GM12878 (cell line): ENCODE measurements around the gene CHD5.

ENCODE experiments used
- ELK1 ChIP-seq: IDR thresholded peaks from 2 replicates; pipeline ENCODE4 v1.6.1; 2012; ENCODE audit warnings: low read depth, low read length, improper control_type of control experiment
- HCFC1 ChIP-seq: fragments of 150-350 bp; IDR thresholded peaks from 2 replicates; pipeline ENCODE4 v1.6.1; 2014; ENCODE audit warnings: low read length
- POLR2A ChIP-seq: IDR thresholded peaks from 2 replicates; pipeline ENCODE4 v1.6.1; 2011; ENCODE audit warnings: low read depth, mild to moderate bottlenecking, low read length
- RAD21 ChIP-seq: IDR thresholded peaks from 2 replicates; pipeline ENCODE4 v1.6.1; 2011; ENCODE audit warnings: mild to moderate bottlenecking, low read depth, low read length, moderate library complexity; ENCODE audit not compliant: insufficient read depth
- REST ChIP-seq: IDR thresholded peaks from 2 replicates; pipeline ENCODE4 v1.6.1; 2012; ENCODE audit warnings: mild to moderate bottlenecking, low read depth, low read length
- SMAD1 ChIP-seq: fragments of 450-650 bp; IDR thresholded peaks from 2 replicates; pipeline ENCODE4 v1.6.1; 2018; ENCODE audit warnings: mild to moderate bottlenecking, low read depth; ENCODE audit not compliant: partially characterized antibody
- SMARCA5 ChIP-seq: fragments of 450-650 bp; IDR thresholded peaks from 2 replicates; pipeline ENCODE4 v1.6.1; 2017; ENCODE audit warnings: mild to moderate bottlenecking
- YY1 ChIP-seq: IDR thresholded peaks from 2 replicates; pipeline ENCODE4 v1.6.1; 2011; ENCODE audit warnings: low read depth, mild to moderate bottlenecking, low read length
- ZSCAN29 ChIP-seq: fragments of 450-650 bp; IDR thresholded peaks from 2 replicates; pipeline ENCODE4 v1.6.1; 2017; ENCODE audit warnings: mild to moderate bottlenecking, moderate library complexity
- TF ChIP-seq, protein P1 (sequence below), 3 experiments: IDR thresholded peaks in 2 of 3; conservative IDR thresholded peaks in 1 of 3; 2 replicates each; pipeline ENCODE4 v1.5.1; 2011; ENCODE audit warnings: low read depth in 3 of 3, low read length in 3 of 3, mild to moderate bottlenecking in 3 of 3, control low read depth in 2 of 3, moderate library complexity in 2 of 3, inconsistent platforms in 1 of 3, mixed read lengths in 1 of 3; ENCODE audit not compliant: control insufficient read depth in 2 of 3, insufficient read depth in 1 of 3; ENCODE audit errors: extremely low read depth in 1 of 3
- TF ChIP-seq, protein P2 (sequence below): fragments of 450-650 bp; IDR thresholded peaks from 2 replicates; pipeline ENCODE4 v1.6.1; 2014; ENCODE audit warnings: mild to moderate bottlenecking
- TF ChIP-seq, protein P3 (sequence below): fragments of 450-650 bp; formaldehyde crosslinking; IDR thresholded peaks from 2 replicates; pipeline ENCODE4 v1.5.0; 2022; ENCODE audit warnings: mild to moderate bottlenecking, missing genetic modification characterization

DNA sequence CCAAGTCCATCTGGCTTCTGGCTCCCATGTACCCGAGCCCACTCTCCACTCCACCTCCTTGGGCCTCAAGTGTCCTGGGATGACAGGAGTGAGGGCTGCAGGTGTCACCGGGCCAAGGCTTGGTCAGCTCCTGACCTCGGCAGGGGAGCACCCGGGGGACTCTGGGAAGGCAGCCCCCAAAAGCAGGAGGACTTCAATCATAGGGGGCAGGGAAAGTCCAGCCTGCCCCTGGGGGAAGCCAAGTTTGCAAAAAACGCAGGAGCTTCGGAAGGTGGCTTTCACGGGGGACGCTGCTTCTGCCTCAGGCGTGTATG is 77.6 kb downstream of the CHD5 start:
- TF ChIP-seq POLR2A (no peak), ZSCAN29 (no peak), RAD21 (no peak), HCFC1 (no peak), ELK1 (no peak), SMAD1 (no peak), REST (no peak), SMARCA5 (no peak), YY1 (no peak)
- TF ChIP-seq, protein P1, sequence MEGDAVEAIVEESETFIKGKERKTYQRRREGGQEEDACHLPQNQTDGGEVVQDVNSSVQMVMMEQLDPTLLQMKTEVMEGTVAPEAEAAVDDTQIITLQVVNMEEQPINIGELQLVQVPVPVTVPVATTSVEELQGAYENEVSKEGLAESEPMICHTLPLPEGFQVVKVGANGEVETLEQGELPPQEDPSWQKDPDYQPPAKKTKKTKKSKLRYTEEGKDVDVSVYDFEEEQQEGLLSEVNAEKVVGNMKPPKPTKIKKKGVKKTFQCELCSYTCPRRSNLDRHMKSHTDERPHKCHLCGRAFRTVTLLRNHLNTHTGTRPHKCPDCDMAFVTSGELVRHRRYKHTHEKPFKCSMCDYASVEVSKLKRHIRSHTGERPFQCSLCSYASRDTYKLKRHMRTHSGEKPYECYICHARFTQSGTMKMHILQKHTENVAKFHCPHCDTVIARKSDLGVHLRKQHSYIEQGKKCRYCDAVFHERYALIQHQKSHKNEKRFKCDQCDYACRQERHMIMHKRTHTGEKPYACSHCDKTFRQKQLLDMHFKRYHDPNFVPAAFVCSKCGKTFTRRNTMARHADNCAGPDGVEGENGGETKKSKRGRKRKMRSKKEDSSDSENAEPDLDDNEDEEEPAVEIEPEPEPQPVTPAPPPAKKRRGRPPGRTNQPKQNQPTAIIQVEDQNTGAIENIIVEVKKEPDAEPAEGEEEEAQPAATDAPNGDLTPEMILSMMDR (IDR thresholded peaks at IDR 0.05 in 2 of 3, conservative IDR thresholded peaks at IDR 0.05 in 1 of 3; ENCODE audit: control insufficient read depth in 2 of 3, extremely low read depth in 1 of 3, insufficient read depth in 1 of 3, low read depth in 3 of 3, low read length in 3 of 3): no peak
- TF ChIP-seq, protein P2, sequence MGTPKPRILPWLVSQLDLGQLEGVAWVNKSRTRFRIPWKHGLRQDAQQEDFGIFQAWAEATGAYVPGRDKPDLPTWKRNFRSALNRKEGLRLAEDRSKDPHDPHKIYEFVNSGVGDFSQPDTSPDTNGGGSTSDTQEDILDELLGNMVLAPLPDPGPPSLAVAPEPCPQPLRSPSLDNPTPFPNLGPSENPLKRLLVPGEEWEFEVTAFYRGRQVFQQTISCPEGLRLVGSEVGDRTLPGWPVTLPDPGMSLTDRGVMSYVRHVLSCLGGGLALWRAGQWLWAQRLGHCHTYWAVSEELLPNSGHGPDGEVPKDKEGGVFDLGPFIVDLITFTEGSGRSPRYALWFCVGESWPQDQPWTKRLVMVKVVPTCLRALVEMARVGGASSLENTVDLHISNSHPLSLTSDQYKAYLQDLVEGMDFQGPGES: no peak
- TF ChIP-seq, protein P3, sequence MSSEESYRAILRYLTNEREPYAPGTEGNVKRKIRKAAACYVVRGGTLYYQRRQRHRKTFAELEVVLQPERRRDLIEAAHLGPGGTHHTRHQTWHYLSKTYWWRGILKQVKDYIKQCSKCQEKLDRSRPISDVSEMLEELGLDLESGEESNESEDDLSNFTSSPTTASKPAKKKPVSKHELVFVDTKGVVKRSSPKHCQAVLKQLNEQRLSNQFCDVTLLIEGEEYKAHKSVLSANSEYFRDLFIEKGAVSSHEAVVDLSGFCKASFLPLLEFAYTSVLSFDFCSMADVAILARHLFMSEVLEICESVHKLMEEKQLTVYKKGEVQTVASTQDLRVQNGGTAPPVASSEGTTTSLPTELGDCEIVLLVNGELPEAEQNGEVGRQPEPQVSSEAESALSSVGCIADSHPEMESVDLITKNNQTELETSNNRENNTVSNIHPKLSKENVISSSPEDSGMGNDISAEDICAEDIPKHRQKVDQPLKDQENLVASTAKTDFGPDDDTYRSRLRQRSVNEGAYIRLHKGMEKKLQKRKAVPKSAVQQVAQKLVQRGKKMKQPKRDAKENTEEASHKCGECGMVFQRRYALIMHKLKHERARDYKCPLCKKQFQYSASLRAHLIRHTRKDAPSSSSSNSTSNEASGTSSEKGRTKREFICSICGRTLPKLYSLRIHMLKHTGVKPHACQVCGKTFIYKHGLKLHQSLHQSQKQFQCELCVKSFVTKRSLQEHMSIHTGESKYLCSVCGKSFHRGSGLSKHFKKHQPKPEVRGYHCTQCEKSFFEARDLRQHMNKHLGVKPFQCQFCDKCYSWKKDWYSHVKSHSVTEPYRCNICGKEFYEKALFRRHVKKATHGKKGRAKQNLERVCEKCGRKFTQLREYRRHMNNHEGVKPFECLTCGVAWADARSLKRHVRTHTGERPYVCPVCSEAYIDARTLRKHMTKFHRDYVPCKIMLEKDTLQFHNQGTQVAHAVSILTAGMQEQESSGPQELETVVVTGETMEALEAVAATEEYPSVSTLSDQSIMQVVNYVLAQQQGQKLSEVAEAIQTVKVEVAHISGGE (CRISPR knock-in tag): no peak
